ENCODE data around the gene IKZF5. TPM values are rescaled to one million over a fixed set of nuclear protein-coding genes. Genes with fewer than 3 reads are reported as not detected.

Gene IKZF5
- total and polyA plus RNA-seq, 9 donors = 8.2 to 28.6 (median 18.2) TPM

- Histone ChIP-seq H3K27me3 (no peaks in the 10 kb centered on the region), H3K9me3 (no peaks in the 10 kb centered on the region), H3K36me3 (no peaks in the 10 kb centered on the region), H3K27ac (no peak overlapping the region), H3K4me1 (ENCODE audit: insufficient read depth) (no peaks in the 10 kb centered on the region), H3K4me3 (no peak overlapping the region)
- no peak for DNase-seq
- intact Hi-C loops (cut with DNase I) = no loop called here
- no peak for TF ChIP-seq EP300 (IDR thresholded peaks at IDR 0.05)
- no peak for TF ChIP-seq POLR2A (IDR thresholded peaks at IDR 0.05)
- no peak for TF ChIP-seq CTCF (IDR thresholded peaks at IDR 0.05)
- WGBS, 3 donors = 80 to 91% (median 86%) methylated on average over 6 of the region's 6 CpGs
Observed at GRCh38 chr10:122986335-122986734, 22.3 kb downstream of the IKZF5 start.

DNA sequence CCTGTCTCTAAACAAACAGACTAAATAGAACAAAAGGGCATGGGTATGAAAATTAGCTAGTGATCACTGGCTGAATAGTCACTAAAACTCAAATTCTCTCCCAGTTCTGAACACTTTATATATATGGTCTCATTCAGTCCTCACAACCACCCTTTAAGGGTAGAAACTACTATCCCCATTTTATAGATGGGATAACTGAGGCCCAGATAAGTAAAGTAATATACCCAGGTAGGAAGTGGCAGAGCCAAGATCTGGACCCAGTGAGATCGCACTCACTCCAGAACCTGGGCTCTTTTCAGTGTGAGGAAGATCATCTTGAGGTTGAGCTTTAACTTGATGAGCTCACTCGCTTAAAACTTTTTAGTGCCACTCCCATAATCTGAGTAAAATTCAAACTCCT, 23.9 kb downstream of the IKZF5 start:
- Histone ChIP-seq H3K4me1 (ENCODE audit: insufficient read depth) (no peaks in the 10 kb centered on the region), H3K36me3 (no peaks in the 10 kb centered on the region), H3K4me3 (no peak overlapping the region), H3K27me3 (no peaks in the 10 kb centered on the region), H3K9me3 (no peaks in the 10 kb centered on the region), H3K27ac (no peak overlapping the region)
- no peak for DNase-seq
- 95 to 97% (median 97%) methylated on average over 2 of the region's 2 CpGs for WGBS, 3 donors
- intact Hi-C loops (cut with DNase I) = no loop called here
- TF ChIP-seq POLR2A (IDR thresholded peaks at IDR 0.05) = no peak
- TF ChIP-seq EP300 (IDR thresholded peaks at IDR 0.05) = no peak
- no peak for TF ChIP-seq CTCF (IDR thresholded peaks at IDR 0.05)

GRCh38 chr10:122983898-122984297, 24.7 kb downstream of the IKZF5 start:
- Histone ChIP-seq H3K27me3 (no peaks in the 10 kb centered on the region), H3K27ac (no peak overlapping the region), H3K9me3 (no peaks in the 10 kb centered on the region), H3K4me1 (ENCODE audit: insufficient read depth) (no peaks in the 10 kb centered on the region), H3K36me3 (no peaks in the 10 kb centered on the region), H3K4me3 (no peak overlapping the region)
- 95 to 96% (median 95%) methylated on average over 6 of the region's 6 CpGs for WGBS, 3 donors
- intact Hi-C loops (cut with DNase I) = no loop called here
- TF ChIP-seq EP300 (IDR thresholded peaks at IDR 0.05) (no peak), CTCF (IDR thresholded peaks at IDR 0.05) (no peak), POLR2A (IDR thresholded peaks at IDR 0.05) (no peak)
- DNase-seq = no peak

DNA sequence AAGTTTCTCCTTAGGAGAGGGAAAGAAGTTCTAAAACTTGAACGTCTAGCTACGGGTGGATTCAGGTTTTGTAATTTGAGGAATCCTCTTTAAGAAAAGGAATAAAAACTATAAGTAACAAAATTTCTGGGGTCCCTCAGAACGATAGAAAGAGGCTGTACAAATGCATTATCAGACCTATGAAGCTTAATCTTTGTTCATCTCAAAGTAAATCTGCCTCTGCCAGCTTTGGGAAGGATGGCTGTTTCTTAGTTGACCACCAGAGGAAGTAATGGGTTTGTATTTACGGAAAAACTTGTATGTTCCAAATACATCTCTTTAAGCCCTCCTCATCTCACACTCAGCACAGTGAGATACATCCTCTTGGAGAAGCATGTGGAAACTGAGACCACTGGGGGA, 27.5 kb downstream of the IKZF5 start:
- DNase-seq = no peak
- 2 to 8% (median 3%) methylated on average over 4 of the region's 4 CpGs for WGBS, 3 donors
- intact Hi-C loops (cut with DNase I) = no loop called here

More for the DNA sequence above, 27.5 kb downstream of the IKZF5 start:
- no peaks in the 10 kb centered on the region for H3K36me3 ChIP-seq
- H3K4me3 ChIP-seq = peak overlapping the region; percentile 72
- no peaks in the 10 kb centered on the region for H3K9me3 ChIP-seq
- H3K27me3 ChIP-seq = no peaks in the 10 kb centered on the region
- TF ChIP-seq EP300 (IDR thresholded peaks at IDR 0.05) = no peak
- peak in 2 of 3 donors; percentile 31 to 39 for TF ChIP-seq CTCF (IDR thresholded peaks at IDR 0.05)
- no peak for TF ChIP-seq POLR2A (IDR thresholded peaks at IDR 0.05)
- peak overlapping the region in 1 of 2 donors; percentile 96 for H3K27ac ChIP-seq
- H3K4me1 ChIP-seq (ENCODE audit: insufficient read depth) = no peaks in the 10 kb centered on the region
